Activated CD4-positive, CD25-positive, alpha-beta regulatory T cell treated with anti-CD3 and anti-CD28 coated beads, Interleukin-2, amount 50 U/mL, for 72 hours (primary cell): ENCODE results near the gene NUP188.

Experiments
- DNase-seq: peaks from one replicate; pipeline ENCODE4 v3.0.0; 2021

Gene NUP188

GRCh38 chr9:129007766-129008468 lies 60.4 kb downstream of the NUP188 start:
- DNase-seq, result no peak

GRCh38 chr9:129008469-129008965 lies 61.0 kb downstream of the NUP188 start:
- no peak for DNase-seq

- DNase-seq, result no peak
Measured at GRCh38 chr9:129008986-129009583, 61.6 kb downstream of the NUP188 start.

GRCh38 chr9:129009584-129010141 lies 62.2 kb downstream of the NUP188 start:
- DNase-seq, result no peak

GRCh38 chr9:129010267-129010975 lies 62.9 kb downstream of the NUP188 start:
- DNase-seq, result no peak

GRCh38 chr9:129011170-129011569 lies 63.7 kb downstream of the NUP188 start:
- DNase-seq, result no peak

GRCh38 chr9:129011761-129012181 lies 64.3 kb downstream of the NUP188 start:
- DNase-seq, result no peak

GRCh38 chr9:129012343-129012742 lies 64.8 kb downstream of the NUP188 start:
- DNase-seq, result no peak

- no peak for DNase-seq
Measured at GRCh38 chr9:129012893-129013448, 65.5 kb downstream of the NUP188 start.

- DNase-seq, result no peak
Measured at GRCh38 chr9:129013674-129014073, 66.2 kb downstream of the NUP188 start.

- no peak for DNase-seq
Measured at GRCh38 chr9:129014124-129014523, 66.6 kb downstream of the NUP188 start.

- no peak for DNase-seq
Measured at GRCh38 chr9:129014608-129015007, 67.1 kb downstream of the NUP188 start.

GRCh38 chr9:129021091-129021490 lies 73.6 kb downstream of the NUP188 start:
- DNase-seq, result no peak

- no peak for DNase-seq
Measured at GRCh38 chr9:129022037-129022436, 74.5 kb downstream of the NUP188 start.

GRCh38 chr9:129023036-129023907 lies 75.8 kb downstream of the NUP188 start:
- DNase-seq, result no peak

- DNase-seq, result no peak
Measured at GRCh38 chr9:129023908-129024233, 76.4 kb downstream of the NUP188 start.

GRCh38 chr9:129026442-129027223 lies 79.1 kb downstream of the NUP188 start:
- DNase-seq, result no peak

- no peak for DNase-seq
Measured at GRCh38 chr9:129027224-129027684, 79.8 kb downstream of the NUP188 start.

GRCh38 chr9:129027685-129028191 lies 80.2 kb downstream of the NUP188 start:
- DNase-seq, result no peak

GRCh38 chr9:129028192-129028966 lies 80.9 kb downstream of the NUP188 start, which contains the start of gene SH3GLB2:
SH3GLB2 (minus strand) TSS chr9:129028331; CDS start chr9:129028154, 177 bp downstream.
- peak; percentile 95 for DNase-seq
